Keratinocyte (primary cell): ENCODE data around the gene ARHGEF38. TPM values are rescaled to one million over a fixed set of nuclear protein-coding genes. Genes with fewer than 3 reads are reported as not detected.

ENCODE experiments used
- DNase-seq: peaks from one replicate; pipeline ENCODE4 v3.0.0-alpha.2; 2011; ENCODE audit warnings: low read depth, missing footprints, low spot score
- FAIRE-seq: peaks from 2 replicates; lab custom pipeline; 2011; peaks lifted over from hg19 to GRCh38; lab: Jason Lieb, UNC
- H2AFZ ChIP-seq: 2 replicates; pipeline ENCODE4 v1.6.0; 2012; ENCODE audit warnings: low read length, control low read depth, inconsistent platforms; ENCODE audit not compliant: control insufficient read depth
- H3K27ac ChIP-seq: 2 replicates; pipeline ENCODE4 v1.5.1; 2011; ENCODE audit warnings: low read length; ENCODE audit not compliant: control insufficient read depth, insufficient read depth
- H3K27me3 ChIP-seq: 3 replicates; pipeline ENCODE4 v1.6.0; 2011; ENCODE audit warnings: low read length; ENCODE audit not compliant: control insufficient read depth, insufficient read depth; ENCODE audit errors: extremely low read depth
- H3K36me3 ChIP-seq, 2 experiments: 2 replicates in 1 of 2; 3 replicates in 1 of 2; pipeline ENCODE4 v1.5.1; 2011; ENCODE audit warnings: low read length in 2 of 2, mild to moderate bottlenecking in 1 of 2; ENCODE audit not compliant: control insufficient read depth in 2 of 2, insufficient read depth in 2 of 2; ENCODE audit errors: extremely low read depth in 1 of 2
- H3K4me1 ChIP-seq: 3 replicates; pipeline ENCODE4 v1.5.1; 2011; ENCODE audit warnings: low read length; ENCODE audit not compliant: control insufficient read depth, insufficient read depth; ENCODE audit errors: extremely low read depth
- H3K4me2 ChIP-seq: 3 replicates; pipeline ENCODE4 v1.6.0; 2011; ENCODE audit warnings: low read depth, low read length; ENCODE audit not compliant: control insufficient read depth, insufficient read depth; ENCODE audit errors: extremely low read depth
- H3K4me3 ChIP-seq, 3 experiments: fragments of 200-600 bp in 1 of 3; sonication (generic) in 1 of 3; 2 replicates in 2 of 3; 3 replicates in 1 of 3; pipeline ENCODE4 v1.5.1; 2011 to 2016; ENCODE audit warnings: low read length in 3 of 3, mild to moderate bottlenecking in 3 of 3, control low read depth in 2 of 3, inconsistent platforms in 1 of 3, low read depth in 1 of 3, mixed read lengths in 1 of 3, mixed run types in 1 of 3, moderate library complexity in 1 of 3; ENCODE audit not compliant: control insufficient read depth in 2 of 3, insufficient read depth in 2 of 3; ENCODE audit errors: extremely low read depth in 1 of 3
- H3K79me2 ChIP-seq: 2 replicates; pipeline ENCODE4 v1.6.0; 2012; ENCODE audit warnings: low read length; ENCODE audit not compliant: control insufficient read depth, insufficient read depth
- H3K9ac ChIP-seq: 3 replicates; pipeline ENCODE4 v1.6.0; 2011; ENCODE audit warnings: low read length; ENCODE audit not compliant: control insufficient read depth, insufficient read depth; ENCODE audit errors: extremely low read depth
- H3K9me1 ChIP-seq: 3 replicates; pipeline ENCODE4 v1.6.0; 2011; ENCODE audit warnings: low read length; ENCODE audit not compliant: control insufficient read depth, insufficient read depth; ENCODE audit errors: extremely low read depth
- H3K9me3 ChIP-seq: 2 replicates; pipeline ENCODE4 v1.5.1; 2012; ENCODE audit warnings: low read depth, low read length; ENCODE audit not compliant: control insufficient read depth
- H4K20me1 ChIP-seq: 3 replicates; pipeline ENCODE4 v1.6.0; 2011; ENCODE audit warnings: low read length; ENCODE audit not compliant: control insufficient read depth, insufficient read depth; ENCODE audit errors: extremely low read depth
- CTCF ChIP-seq, 3 experiments: IDR thresholded peaks in 1 of 3; conservative IDR thresholded peaks in 1 of 3; optimal IDR thresholded peaks in 1 of 3; 2 replicates in 2 of 3; 3 replicates in 1 of 3; pipeline versions ENCODE3 to v1.5.1; 2011; ENCODE audit warnings: low read length in 3 of 3, mild to moderate bottlenecking in 3 of 3, moderate library complexity in 2 of 3, control low read depth in 1 of 3, inconsistent platforms in 1 of 3; ENCODE audit not compliant: insufficient read depth in 2 of 3; ENCODE audit errors: extremely low read depth in 1 of 3
- EZH2 ChIP-seq: IDR thresholded peaks from one replicate; pipeline ENCODE4 v1.6.1; 2012; ENCODE audit warnings: inconsistent platforms, mild to moderate bottlenecking, low read length, moderate library complexity
- dilution Hi-C: fragments of 300-500 bp; cut with MboI; formaldehyde crosslinking; loops from one replicate; pipeline ENCODE4 v1.7.0; 2020; ENCODE audit warnings: low sequenced_read_pairs; ENCODE audit not compliant: extremely low pct_ligation_motif_present
- polyA plus RNA-seq, 5 experiments: library from polyadenylated mRNA; depleted of rRNA in 3 of 5; stranded (reverse) in 3 of 5; stranded (forward) in 1 of 5; unstranded in 1 of 5; fragments of >200 nt; gene quantifications; 1 replicate in 1 of 5; 2 replicates in 3 of 5; 3 replicates in 1 of 5; pipeline versions ENCODE4 v1.2.1 to v1.2.3, GENCODE V29; 2011 to 2012; ENCODE audit warnings: missing spikeins in 2 of 5, low read depth in 1 of 5, low replicate concordance in 1 of 5

Gene ARHGEF38
- polyA plus RNA-seq, 1 donor (not counting 4 experiments of a cell fraction or from before 2014, with no cell fraction given), result 0.09 TPM

- no peak for DNase-seq
- Histone ChIP-seq H3K79me2 (no peaks in the 10 kb centered on the region), H3K27ac (no peak overlapping the region), H3K4me2 (no peak overlapping the region), H3K36me3 (no peaks in the 10 kb centered on the region), H3K4me3 (no peak overlapping the region), H3K9ac (no peak overlapping the region), H3K4me1 (no peaks in the 10 kb centered on the region), H3K9me3 (no peaks in the 10 kb centered on the region), H4K20me1 (no peaks in the 10 kb centered on the region), H3K27me3 (no peaks in the 10 kb centered on the region), H2AFZ (no peak overlapping the region), H3K9me1 (no peaks in the 10 kb centered on the region)
- TF ChIP-seq EZH2 (no peak), CTCF (optimal IDR thresholded peaks at IDR 0.05 in 1 of 3, IDR thresholded peaks at IDR 0.05 in 1 of 3, conservative IDR thresholded peaks at IDR 0.05 in 1 of 3; ENCODE audit: extremely low read depth in 1 of 3, insufficient read depth in 2 of 3, low read length in 3 of 3) (no peak)
- dilution Hi-C loops, result no loop called here
- no peak for FAIRE-seq
Measured at GRCh38 chr4:105671301-105671700, 118.9 kb downstream of the ARHGEF38 start.

GRCh38 chr4:105674011-105674410 is 121.6 kb downstream of the ARHGEF38 start:
- no peaks in the 10 kb centered on the region for H3K9me1 ChIP-seq
- H2AFZ ChIP-seq, result no peak overlapping the region
- DNase-seq (no peak), FAIRE-seq (no peak)
- H3K4me1 ChIP-seq, result no peaks in the 10 kb centered on the region
- no peak overlapping the region for H3K9ac ChIP-seq
- H3K4me2 ChIP-seq, result no peak overlapping the region
- dilution Hi-C loops, result no loop called here
- TF ChIP-seq EZH2, result no peak
- TF ChIP-seq CTCF (optimal IDR thresholded peaks at IDR 0.05 in 1 of 3, IDR thresholded peaks at IDR 0.05 in 1 of 3, conservative IDR thresholded peaks at IDR 0.05 in 1 of 3; ENCODE audit: extremely low read depth in 1 of 3, insufficient read depth in 2 of 3, low read length in 3 of 3), result no peak
- H3K27me3 ChIP-seq, result no peaks in the 10 kb centered on the region
- no peaks in the 10 kb centered on the region for H3K9me3 ChIP-seq
- no peaks in the 10 kb centered on the region for H4K20me1 ChIP-seq
- H3K27ac ChIP-seq, result no peak overlapping the region
- H3K79me2 ChIP-seq, result no peaks in the 10 kb centered on the region
- H3K4me3 ChIP-seq, result no peak overlapping the region
- no peaks in the 10 kb centered on the region for H3K36me3 ChIP-seq
